Measurements from ENCODE around the gene ATG10.
"Not testable (repeated sequence)": the region's sequence is repeated elsewhere in the genome, so short reads cannot be mapped to it uniquely, and the experiment has no call there.

ATG10 gene

GRCh38 chr5:82106756-82107155, 134.9 kb downstream of the ATG10 start:
- TF ChIP-seq ZNF274 (IDR thresholded peaks at IDR 0.05; ENCODE audit: low read depth, low read length), result no peak
- no peak overlapping the region for H3K4me3 ChIP-seq (ENCODE audit: low read length)

- H3K4me3 ChIP-seq (ENCODE audit: low read length), result no peak overlapping the region
- TF ChIP-seq ZNF274 (IDR thresholded peaks at IDR 0.05; ENCODE audit: low read depth, low read length), result no peak
Observed at GRCh38 chr5:82107267-82107666, 135.4 kb downstream of the ATG10 start.

GRCh38 chr5:82109013-82109412, 137.2 kb downstream of the ATG10 start:
- no peak for TF ChIP-seq ZNF274 (IDR thresholded peaks at IDR 0.05; ENCODE audit: low read depth, low read length)
- H3K4me3 ChIP-seq (ENCODE audit: low read length), result no peak overlapping the region

GRCh38 chr5:82109915-82110314, 138.1 kb downstream of the ATG10 start:
- H3K4me3 ChIP-seq (ENCODE audit: low read length), result not testable (repeated sequence)

- no peak overlapping the region for H3K4me3 ChIP-seq (ENCODE audit: low read length)
- no peak for TF ChIP-seq ZNF274 (IDR thresholded peaks at IDR 0.05; ENCODE audit: low read depth, low read length)
Observed at GRCh38 chr5:82111191-82111590, 139.4 kb downstream of the ATG10 start.

GRCh38 chr5:82115858-82116257, 144.0 kb downstream of the ATG10 start:
- TF ChIP-seq ZNF274 (IDR thresholded peaks at IDR 0.05; ENCODE audit: low read depth, low read length), result no peak
- H3K4me3 ChIP-seq (ENCODE audit: low read length), result no peak overlapping the region

- TF ChIP-seq ZNF274 (IDR thresholded peaks at IDR 0.05; ENCODE audit: low read depth, low read length), result no peak
- no peak overlapping the region for H3K4me3 ChIP-seq (ENCODE audit: low read length)
Observed at GRCh38 chr5:82119889-82120288, 148.1 kb downstream of the ATG10 start.

- no peak for TF ChIP-seq ZNF274 (IDR thresholded peaks at IDR 0.05; ENCODE audit: low read depth, low read length)
- H3K4me3 ChIP-seq (ENCODE audit: low read length), result no peak overlapping the region
Observed at GRCh38 chr5:82129723-82130285, 158.0 kb downstream of the ATG10 start.

- TF ChIP-seq ZNF274 (IDR thresholded peaks at IDR 0.05; ENCODE audit: low read depth, low read length), result no peak
- no peak overlapping the region for H3K4me3 ChIP-seq (ENCODE audit: low read length)
Observed at GRCh38 chr5:82130602-82131001, 158.8 kb downstream of the ATG10 start.

GRCh38 chr5:82137205-82137604, 165.4 kb downstream of the ATG10 start:
- no peak for TF ChIP-seq ZNF274 (IDR thresholded peaks at IDR 0.05; ENCODE audit: low read depth, low read length)
- no peak overlapping the region for H3K4me3 ChIP-seq (ENCODE audit: low read length)

GRCh38 chr5:82139837-82140236, 168.0 kb downstream of the ATG10 start:
- H3K4me3 ChIP-seq (ENCODE audit: low read length), result not testable (repeated sequence)

GRCh38 chr5:82142217-82142841, 170.5 kb downstream of the ATG10 start:
- no peak overlapping the region for H3K4me3 ChIP-seq (ENCODE audit: low read length)
- TF ChIP-seq ZNF274 (IDR thresholded peaks at IDR 0.05; ENCODE audit: low read depth, low read length), result no peak

GRCh38 chr5:82142928-82143577, 171.2 kb downstream of the ATG10 start:
- no peak overlapping the region for H3K4me3 ChIP-seq (ENCODE audit: low read length)
- TF ChIP-seq ZNF274 (IDR thresholded peaks at IDR 0.05; ENCODE audit: low read depth, low read length), result no peak

- H3K4me3 ChIP-seq (ENCODE audit: low read length), result no peak overlapping the region
- no peak for TF ChIP-seq ZNF274 (IDR thresholded peaks at IDR 0.05; ENCODE audit: low read depth, low read length)
Observed at GRCh38 chr5:82147860-82148573, 176.2 kb downstream of the ATG10 start.

GRCh38 chr5:82149434-82149833, 177.6 kb downstream of the ATG10 start:
- TF ChIP-seq ZNF274 (IDR thresholded peaks at IDR 0.05; ENCODE audit: low read depth, low read length), result no peak
- no peak overlapping the region for H3K4me3 ChIP-seq (ENCODE audit: low read length)
